Peyer's patch (tissue), 4 donors: Measurements from ENCODE around the gene TGFBI.

ENCODE experiments used
- POLR2A ChIP-seq, 2 donors: fragments of 450-650 bp; IDR thresholded peaks; one replicate each; pipeline ENCODE4 v1.5.1; 2017; ENCODE audit warnings: antibody characterized with exemption in 2 of 2, mild to moderate bottlenecking in 2 of 2, moderate library complexity in 2 of 2
- TF ChIP-seq, protein P1 (sequence below), 6 experiments: fragments of 450-650 bp in 4 of 6; fragments of 200-600 bp in 2 of 6; sonication (generic) in 1 of 6; IDR thresholded peaks; one replicate each; pipeline ENCODE4 v1.5.1; 2017 to 2019; ENCODE audit warnings: antibody characterized with exemption in 6 of 6, mild to moderate bottlenecking in 3 of 6, moderate library complexity in 1 of 6

DNA sequence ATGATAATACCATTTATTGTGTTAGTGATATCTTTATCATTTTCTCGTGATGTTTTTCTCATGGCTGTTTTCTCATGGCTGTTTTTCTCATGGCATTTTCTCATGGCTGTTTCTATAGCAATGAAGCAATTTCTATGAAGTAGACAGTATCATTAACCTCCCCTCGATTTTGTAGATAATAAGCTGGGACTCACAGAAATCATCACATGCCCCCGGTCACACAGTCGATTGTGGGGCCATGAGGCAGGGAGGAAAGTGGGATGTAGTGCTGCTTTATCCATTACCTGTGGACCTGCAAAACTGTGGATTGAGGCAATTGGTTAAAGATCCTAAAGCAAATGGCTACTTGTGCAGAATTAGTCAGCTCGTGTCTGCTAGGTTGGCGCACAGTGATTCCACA is 47.3 kb downstream of the TGFBI start:
- TF ChIP-seq POLR2A (IDR thresholded peaks at IDR 0.05): no peak
- TF ChIP-seq, protein P1, sequence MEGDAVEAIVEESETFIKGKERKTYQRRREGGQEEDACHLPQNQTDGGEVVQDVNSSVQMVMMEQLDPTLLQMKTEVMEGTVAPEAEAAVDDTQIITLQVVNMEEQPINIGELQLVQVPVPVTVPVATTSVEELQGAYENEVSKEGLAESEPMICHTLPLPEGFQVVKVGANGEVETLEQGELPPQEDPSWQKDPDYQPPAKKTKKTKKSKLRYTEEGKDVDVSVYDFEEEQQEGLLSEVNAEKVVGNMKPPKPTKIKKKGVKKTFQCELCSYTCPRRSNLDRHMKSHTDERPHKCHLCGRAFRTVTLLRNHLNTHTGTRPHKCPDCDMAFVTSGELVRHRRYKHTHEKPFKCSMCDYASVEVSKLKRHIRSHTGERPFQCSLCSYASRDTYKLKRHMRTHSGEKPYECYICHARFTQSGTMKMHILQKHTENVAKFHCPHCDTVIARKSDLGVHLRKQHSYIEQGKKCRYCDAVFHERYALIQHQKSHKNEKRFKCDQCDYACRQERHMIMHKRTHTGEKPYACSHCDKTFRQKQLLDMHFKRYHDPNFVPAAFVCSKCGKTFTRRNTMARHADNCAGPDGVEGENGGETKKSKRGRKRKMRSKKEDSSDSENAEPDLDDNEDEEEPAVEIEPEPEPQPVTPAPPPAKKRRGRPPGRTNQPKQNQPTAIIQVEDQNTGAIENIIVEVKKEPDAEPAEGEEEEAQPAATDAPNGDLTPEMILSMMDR (IDR thresholded peaks at IDR 0.05): no peak
